ENCODE measurements around the gene SLC35D1.

Gene SLC35D1

DNA sequence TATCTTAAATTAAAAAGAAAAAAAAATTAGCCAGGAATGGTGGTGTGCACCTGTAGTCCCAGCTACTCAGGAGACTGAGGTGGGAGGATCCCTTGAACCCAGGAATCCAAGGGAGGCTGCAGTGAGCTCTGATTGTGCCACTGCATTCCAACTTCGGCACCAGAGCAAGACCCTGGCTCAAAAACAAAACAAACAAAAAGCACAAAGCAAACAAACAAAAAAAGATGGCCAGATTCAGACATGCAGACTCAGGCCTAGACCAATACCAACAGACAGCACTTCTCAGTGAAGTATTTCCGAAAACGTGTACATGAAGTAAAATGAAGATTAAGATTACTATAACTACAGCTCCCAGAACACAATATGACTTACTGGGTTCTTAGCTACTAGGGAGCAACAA is 10.6 kb downstream of the SLC35D1 start:
- DNase-seq: no peak

DNA sequence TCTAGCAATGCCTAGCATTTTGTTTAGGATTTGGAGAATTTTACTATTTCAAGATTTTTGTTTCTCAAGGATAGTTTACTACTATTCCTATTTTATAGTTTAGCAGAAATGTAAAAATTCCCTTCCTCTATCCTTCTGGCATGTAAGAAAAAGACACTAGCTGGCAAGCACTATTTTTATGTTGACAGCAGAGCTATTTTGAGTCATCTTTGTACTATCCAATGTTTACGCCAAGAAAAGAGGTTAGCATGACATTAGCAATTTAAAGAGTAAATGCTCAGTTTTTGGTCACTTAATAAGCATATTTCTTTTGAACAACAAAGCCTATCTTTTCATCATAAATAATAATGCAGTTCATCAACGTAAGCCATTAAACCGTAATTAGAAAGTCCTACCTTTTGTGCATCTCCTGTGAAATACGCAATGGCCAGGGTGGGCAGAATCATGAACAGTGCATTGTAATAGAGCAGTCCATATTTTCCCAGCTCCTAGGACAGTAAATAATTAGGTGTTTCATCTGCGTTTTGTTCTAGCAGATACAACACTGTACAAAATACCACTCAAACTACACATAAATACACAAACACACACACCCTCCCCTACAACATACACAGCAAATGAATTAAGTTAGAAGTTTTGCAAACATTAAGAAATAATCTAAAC is 12.0 kb downstream of the SLC35D1 start:
- DNase-seq: no peak

DNA sequence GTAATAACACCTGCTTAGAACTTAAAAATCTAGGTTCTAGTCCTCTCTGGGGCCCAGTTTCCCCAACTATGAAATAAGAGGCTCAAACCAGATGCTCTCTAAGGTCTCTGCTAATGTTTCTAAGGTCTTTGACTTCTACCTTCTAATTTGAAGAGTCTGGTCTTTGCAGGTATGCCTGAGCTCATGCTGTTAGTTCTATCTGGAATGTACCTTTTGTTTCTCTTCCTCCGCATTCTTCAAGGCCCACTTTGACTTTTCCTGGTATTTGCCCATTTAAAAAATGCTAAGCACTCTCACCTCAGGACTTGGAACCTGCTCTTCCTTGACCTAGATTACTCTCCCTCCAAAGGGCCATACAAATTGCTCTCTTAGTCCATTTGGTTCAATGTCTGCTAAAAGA is 13.5 kb downstream of the SLC35D1 start:
- no peak for DNase-seq

DNA sequence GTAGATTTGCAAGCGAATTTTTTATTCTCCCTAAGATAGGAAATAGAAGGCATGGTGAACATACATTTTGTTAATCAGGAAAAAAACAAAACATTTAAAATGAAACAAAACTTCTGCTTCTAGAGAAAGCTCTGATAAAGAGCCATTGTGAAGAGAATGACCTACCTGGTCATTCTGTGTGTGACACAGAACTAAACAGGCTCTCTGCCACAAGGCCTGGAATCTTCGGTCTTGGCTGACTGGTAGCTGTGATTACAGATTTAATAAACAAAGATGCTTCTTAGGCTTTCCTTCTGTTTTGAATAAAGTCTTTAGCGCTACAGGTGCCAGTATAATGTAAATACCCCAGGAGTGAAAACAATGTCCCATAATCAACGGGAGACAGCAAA is 22.1 kb downstream of the SLC35D1 start:
- DNase-seq: no peak

DNA sequence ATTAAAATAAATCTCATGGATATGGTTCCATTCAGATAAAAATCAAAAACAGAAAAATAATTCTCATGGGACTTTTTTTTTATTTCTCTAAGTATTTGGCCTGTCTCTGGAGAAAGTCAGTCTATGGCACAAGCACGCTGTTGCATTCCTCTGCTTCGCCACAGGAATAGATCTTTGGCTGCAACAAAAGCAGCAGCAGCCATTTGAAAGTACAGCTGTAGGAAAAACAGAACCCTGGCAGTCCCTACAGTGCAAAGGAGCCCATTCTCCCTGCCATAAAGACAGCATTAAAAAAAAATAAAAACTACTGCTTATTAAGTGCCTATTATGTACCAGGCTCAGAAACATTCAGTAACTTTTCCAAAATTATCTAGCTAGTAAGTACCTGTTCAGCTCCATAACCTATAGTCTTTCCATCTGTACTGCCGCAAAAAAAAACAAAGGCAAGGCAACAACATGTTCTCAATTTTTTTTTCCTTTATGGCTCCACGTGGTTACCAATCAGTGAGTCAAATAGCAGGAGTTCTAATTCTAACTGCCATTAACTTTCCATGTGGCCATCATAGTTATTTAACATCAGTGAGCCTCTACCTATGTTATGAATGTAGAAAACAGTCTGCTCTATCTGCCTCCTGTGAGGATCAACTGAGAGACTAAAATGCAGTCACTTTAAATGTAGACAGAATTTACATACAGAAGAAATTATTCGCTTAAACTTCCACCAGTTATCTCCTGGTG is 22.7 kb downstream of the SLC35D1 start:
- DNase-seq: no peak

DNA sequence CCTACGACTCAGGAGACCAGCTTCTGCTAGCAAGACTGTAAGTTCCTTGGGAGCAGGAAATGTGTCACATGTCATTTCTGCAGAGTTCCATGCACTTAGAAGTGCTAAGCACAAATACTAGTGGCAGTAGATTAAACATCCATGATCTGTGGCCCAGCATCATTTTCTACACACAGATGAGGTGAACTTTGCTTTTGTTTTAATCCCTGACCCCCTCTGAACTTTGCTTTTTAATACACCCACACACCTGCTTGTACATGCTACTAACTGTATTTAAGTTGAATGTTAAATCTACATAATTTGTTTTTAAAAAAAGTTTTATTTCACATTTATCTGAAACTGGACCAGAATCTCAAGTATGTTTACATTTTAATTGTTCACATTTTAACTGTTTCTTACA is 24.5 kb downstream of the SLC35D1 start:
- DNase-seq: no peak

DNA sequence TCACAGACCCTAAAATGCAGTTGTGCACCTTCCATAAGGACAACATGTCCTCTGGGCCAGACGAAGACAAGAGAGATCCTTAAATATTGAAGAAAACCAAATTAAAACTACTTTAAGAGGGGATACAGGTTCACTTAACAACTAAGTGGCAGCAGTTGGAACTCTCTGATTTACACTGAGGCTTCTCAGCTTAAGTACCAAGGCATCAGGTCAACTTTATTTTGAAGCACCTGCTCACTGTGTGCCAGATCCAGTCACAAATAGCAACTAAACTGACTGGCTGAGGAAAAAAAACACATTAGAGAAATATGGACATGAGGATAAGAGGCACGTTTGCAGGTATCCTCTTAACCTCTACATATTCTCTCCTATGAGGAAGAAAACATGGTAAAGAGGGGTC is 33.2 kb downstream of the SLC35D1 start:
- no peak for DNase-seq

DNA sequence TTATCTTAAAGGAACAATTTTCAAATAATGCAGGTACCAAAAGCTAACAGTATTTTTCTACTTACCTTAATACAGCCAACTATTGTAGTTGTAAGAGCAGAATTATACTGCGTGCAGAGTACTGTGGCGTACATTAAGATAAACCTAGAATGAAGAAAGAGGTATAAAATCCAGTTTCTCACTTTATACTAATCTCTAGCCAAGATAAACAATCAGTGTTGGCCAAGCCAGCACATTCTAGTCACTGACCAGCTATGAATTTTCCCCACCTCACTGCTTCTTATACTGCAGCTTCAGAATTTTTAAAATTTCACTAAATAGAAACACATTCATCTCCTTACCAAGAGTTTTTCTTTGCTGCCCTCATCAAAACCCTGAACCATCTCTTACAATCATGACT is 33.6 kb downstream of the SLC35D1 start:
- DNase-seq: no peak

DNA sequence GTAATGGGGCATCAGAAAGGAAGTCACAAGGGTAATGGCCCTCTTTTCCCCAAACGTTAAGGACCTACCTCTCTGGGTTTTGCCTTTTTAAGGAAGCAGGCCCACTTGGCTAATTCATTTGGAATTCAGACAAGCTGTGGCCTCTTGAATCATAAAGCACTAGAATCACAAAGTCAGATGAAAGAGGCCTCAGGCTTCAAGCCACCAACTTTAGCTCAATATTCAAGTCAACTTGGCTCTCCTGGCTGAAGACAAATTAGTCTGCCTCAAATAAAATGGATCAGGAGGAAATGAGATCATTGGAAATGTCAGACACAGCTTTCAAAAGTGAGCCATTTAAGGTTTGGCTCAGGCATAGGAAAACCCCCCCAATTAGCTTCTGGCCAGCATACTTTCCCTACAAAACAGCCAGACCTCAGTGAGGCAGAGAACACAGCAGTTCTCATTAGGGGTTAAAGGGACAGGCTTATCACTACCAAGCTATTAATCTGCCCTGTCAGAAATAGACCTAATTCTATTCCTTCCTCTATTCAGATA is 34.3 kb downstream of the SLC35D1 start:
- DNase-seq: no peak

DNA sequence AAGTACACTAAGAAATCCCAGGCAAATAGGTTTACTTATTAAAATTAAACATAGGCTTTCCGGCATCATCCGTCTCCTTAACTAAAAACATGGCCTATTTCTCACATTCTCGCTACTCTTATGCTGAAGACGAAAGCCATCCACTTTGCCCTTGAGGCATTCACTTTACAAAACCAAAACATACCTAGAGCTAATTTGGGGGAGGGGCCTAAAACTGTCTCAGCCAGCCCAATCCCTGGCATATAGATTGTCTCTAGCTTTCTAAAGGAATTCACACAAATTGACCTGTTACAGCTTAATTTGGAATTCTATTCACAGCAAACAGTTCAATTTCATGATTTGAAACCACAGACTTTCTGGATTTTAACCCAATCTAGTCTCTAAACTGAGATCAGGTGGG is 34.8 kb downstream of the SLC35D1 start:
- DNase-seq: no peak

DNA sequence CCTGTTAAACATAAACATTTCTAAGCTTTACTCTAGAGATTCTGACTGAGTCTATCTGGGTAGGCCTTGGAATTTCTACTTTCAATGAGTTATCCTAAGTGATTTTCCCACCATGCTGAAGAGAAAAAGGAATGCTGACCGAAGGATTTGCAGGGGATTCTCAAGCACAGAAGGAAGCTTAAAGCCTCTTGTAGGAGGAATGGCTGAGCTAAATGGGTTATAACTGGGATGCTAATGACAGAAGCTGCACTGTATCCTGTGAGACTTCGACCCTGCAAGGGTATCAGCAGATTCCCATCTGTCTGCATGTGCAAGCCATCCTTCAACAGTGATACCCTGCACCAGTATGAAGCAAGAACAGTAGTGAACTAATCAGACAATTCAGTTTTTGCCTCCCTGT is 35.4 kb downstream of the SLC35D1 start:
- no peak for DNase-seq

DNA sequence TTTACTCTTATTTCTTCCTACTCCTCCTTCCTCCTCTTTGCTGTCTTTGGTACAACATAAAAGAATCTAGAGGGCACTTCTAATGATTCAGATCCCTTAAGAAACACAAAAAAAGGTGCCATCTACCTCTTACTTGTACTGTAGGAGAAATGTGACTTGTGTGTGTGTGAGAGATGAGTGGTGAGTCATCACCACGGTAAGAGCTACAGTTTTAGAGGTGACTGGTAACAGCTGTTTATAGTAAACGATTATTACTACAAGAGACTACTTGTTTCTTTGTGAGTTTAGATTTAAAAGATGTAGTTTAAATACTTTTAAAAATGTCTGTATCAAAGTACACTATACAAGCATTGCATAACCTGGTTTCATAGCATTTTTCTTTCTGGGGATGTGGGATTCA is 40.4 kb downstream of the SLC35D1 start:
- no peak for DNase-seq

DNA sequence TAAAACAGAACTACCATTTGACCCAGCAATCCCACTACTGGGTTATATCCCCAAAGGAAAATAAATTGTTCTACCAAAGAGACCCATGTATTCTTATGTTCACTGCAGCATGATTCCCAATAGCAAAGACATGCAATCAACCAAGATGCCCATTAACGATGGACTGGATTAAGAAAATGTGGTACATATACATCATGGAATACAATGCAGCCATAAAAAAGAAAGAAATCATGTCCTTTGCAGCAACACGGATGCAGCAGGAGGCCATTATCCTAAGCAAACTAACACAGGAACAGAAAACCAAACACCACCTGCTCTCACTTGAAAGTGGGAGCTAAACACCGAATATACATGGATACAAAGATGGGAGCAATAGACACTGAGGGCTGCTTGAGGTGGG is 44.2 kb downstream of the SLC35D1 start:
- DNase-seq: no peak

DNA sequence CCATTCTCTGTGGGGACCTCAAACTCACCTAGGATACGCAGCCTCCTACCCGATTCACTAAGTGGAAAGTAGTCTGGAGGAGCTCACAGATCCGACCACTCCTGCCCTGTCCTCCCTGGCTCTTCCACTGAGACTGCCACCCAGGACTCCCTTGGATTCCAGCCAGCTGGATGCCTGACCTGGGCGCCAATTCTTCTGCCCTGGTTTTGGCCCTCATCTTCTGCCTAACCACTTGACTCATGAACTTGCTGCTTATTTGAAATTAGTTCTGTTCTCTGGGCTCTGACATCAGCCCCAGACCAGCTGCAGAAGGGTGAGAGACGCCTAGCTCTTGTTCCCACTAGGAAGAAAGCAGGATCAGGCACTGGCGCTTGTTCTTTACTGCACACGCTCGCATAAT is 48.9 kb downstream of the SLC35D1 start:
- DNase-seq: no peak

DNA sequence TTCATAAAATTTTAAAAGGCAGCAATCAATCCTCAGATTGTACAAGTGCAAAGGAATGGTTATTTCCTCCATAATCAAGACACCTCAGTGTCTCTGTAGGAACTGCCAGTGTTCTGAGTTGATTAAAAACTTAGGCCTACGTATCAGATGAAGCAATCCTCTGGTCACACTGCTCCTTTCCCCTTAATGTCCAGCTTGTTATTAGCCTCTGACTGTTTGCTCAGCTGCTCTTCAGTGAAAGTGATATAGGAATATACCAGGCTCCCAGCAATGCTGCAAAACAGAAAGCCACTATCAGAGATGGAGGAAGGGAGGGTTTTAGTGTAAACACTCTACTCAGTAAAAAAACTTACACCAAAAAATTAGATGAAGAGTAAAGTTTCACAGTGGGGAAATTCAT is 49.8 kb downstream of the SLC35D1 start:
- no peak for DNase-seq

DNA sequence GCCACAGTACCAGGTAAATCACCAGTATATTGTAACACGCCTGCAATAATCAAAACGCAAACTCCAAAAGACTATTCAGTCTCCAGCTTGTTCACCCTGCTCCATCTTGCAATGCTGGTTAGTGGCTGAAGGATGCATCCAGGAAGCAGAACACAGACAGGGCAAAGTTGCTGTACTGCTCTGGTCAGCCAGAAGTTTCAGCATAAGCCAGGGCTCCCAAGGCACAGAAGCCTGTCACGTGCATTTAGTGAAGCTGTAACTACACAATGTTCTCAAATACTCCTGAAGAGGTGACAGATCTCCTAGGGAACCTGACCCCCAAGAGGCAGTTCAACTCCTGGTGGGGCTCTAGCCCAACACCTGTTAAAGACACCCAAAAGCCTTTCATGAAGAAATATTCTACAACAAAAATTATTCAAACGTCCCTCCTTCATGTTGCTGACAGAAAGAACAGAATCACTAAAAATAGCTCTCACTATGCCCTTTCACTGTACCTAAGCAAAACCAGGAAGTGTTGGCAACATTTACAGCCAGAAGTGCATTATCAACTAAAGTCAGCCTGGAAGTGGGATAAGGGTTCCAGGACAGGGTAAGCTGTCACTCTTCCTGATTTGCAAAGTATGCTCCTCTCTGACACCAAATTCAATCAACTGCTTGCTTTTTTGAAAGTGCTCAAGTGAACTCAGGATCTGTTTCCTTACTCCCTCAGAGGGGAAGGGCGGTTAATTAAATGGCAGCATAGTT is 52.1 kb downstream of the SLC35D1 start:
- no peak for DNase-seq

DNA sequence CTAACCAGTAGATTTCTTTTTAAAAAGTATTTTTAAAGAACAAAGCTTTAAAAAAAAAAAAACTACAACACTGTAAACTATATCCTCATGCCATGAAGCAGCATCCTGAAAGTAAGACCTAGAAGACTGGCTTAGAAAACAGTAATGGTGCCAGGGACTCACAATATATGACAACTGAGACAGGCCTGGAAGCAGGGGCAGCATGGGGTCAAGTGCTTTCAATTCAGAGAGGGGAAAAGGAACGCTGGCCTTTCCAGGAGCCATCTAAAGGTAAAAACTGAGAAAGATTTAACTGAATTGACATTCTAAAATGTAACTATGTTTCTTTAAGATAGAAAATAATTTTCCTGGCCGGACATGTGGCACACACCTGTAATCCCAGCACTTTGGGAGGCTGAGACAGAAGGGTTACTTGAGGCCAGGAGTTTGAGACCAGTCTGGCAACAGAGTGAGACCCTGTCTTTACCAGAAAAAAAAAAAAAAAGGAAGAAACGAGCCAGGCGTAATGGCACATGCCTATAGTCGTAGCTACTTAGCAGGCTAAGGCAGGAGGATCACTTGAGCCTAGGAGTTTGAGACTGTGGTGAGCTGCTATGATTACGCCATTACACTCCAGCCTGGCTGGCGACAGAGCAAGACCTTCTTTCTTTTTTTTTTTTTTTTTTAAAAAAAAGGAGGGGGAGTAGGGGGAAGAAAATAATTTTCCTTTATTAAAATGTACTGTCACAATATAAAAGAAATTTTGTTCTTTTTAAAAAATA is 54.1 kb downstream of the SLC35D1 start:
- no peak for DNase-seq

DNA sequence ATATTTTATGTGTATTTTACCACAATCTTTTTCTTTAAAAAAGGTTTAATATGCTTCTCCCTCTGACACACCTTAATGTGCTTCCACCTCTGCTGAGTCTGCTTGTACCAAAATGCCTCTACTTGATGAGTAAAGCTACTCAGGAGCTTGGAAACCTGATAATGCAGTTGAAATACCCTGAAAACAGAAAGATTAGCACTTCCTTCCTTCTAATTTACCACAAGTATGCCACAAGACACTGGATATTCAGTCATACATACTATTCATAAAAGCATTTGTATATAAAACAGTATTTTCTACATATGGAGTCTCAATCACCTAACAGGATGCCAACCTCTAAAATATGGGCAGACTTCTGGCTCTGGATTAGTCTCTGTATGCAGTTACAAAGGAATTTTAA is 55.0 kb downstream of the SLC35D1 start:
- DNase-seq: no peak

DNA sequence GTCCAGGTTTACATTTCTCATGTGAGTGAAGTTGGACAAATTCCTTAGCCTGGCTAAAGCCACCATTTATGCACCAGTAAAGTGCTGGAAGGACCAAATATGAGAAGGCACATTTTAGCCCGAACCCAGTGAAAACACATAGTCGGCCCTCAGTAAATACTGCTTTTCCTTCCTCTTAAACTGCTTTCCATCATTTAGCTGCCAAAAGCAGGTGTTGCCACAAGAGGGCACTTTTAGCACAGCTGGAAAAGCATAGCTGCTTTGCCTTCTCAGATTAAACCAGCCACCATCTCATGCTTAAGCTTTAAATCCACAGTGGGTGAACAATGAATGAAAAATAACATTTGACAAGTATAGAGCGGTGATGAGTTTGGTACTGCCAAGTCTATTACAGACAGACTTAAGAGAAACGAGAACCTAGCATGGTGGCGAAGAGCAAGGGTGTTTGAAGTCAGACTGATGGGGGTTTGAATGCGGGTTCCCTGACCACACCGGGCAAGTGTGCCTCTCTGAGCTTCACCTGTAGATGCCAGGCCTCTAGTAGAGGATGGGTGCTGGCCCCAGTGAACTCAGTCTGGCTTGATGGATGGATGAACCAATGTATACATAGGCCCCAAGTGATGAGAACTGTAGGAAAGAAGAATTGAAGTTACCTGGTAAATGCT is 57.8 kb downstream of the SLC35D1 start:
- peak; percentile 25 for DNase-seq

DNA sequence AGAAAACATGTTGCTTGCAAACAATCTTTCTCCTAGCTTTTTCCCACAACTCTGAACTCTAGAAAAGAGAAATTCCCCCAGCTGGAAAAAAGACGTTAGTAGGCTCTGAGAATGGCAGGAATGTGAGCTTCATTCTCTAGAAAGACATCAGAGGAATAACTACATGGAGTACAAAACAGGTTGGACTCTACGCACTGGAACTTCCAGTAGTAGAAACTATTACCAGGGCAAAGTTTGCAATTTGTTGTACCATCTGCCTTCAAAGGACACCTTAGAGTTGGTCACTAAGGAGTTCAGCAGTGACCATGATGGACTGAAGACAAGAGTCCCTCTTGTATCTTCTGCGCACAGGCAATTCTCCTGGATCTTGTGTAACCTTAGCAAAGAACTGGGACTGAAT is 60.9 kb downstream of the SLC35D1 start:
- DNase-seq: no peak

DNA sequence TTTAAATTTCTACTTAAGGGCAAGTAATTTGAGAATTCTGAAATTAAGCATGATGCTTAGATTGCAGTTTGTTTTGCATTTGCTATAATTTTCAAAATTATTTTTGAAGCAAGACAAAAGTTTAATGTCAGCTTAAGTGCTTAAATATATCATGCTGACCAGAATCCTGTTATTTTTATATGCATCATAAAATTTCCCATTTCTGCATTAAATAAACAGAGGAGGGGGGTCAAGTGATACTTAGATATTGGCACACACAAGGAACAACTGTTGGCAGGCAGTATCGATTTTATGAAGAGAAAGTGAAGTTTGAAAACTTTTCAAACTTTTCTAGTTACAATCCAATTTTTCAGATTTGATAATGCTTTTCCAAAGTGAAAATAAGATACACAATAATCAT is 68.1 kb downstream of the SLC35D1 start:
- no peak for DNase-seq

DNA sequence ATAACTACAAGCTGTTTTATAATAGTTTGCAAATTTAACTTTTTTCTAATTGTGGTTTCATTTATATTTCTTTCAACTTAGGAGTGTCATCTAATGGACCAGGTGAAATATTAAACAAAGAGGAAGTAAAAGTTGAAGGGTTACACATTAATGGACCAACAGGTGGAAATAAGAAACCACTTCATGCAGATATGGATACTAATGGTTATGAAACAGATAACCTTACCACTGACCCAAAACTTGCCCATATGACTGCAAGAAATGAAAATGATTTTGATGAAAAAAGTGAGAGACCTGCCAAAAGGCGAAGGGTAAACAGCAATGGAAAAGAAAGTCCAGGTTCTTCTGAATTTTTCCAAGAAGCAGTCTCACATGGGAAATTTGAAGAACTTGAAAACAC is 69.5 kb downstream of the SLC35D1 start:
- DNase-seq: no peak

Data from effector CD8-positive, alpha-beta T cell (primary cell).